GM12873 (cell line): ENCODE results near the gene VGLL1.

Experiments
- CTCF ChIP-seq: IDR thresholded peaks from 2 replicates; pipeline ENCODE4 v1.5.1; 2012; ENCODE audit warnings: low read depth, mild to moderate bottlenecking, moderate library complexity, low read length, control low read depth; ENCODE audit not compliant: insufficient read depth; ENCODE audit errors: missing control alignments

The VGLL1 gene

GRCh38 chrX:136496764-136497555 is 35.1 kb upstream of the VGLL1 start:
- no peak for TF ChIP-seq CTCF

- TF ChIP-seq CTCF, result no peak
Observed at GRCh38 chrX:136497556-136498052, 34.4 kb upstream of the VGLL1 start, which contains the start of gene HTATSF1. TSS of gene HTATSF1 (plus strand) at chrX:136497592. CDS start at chrX:136497685, 93 bp downstream.

GRCh38 chrX:136519069-136519468 is 12.9 kb upstream of the VGLL1 start:
- TF ChIP-seq CTCF, result no peak

GRCh38 chrX:136523770-136524169 is 8.2 kb upstream of the VGLL1 start:
- TF ChIP-seq CTCF, result no peak

GRCh38 chrX:136525738-136526606 is 6.0 kb upstream of the VGLL1 start:
- TF ChIP-seq CTCF, result no peak

- TF ChIP-seq CTCF, result no peak
Observed at GRCh38 chrX:136528645-136529315, 3.2 kb upstream of the VGLL1 start.

GRCh38 chrX:136529795-136530194 is 2.2 kb upstream of the VGLL1 start:
- no peak for TF ChIP-seq CTCF
